GM18526 (cell line): Measurements from ENCODE around the gene KXD1.

ENCODE experiments used
- POLR2A ChIP-seq: IDR thresholded peaks from 3 replicates; pipeline ENCODE4 v1.6.1; 2011; ENCODE audit not compliant: insufficient read length; ENCODE audit errors: extremely low read depth

Gene KXD1

DNA sequence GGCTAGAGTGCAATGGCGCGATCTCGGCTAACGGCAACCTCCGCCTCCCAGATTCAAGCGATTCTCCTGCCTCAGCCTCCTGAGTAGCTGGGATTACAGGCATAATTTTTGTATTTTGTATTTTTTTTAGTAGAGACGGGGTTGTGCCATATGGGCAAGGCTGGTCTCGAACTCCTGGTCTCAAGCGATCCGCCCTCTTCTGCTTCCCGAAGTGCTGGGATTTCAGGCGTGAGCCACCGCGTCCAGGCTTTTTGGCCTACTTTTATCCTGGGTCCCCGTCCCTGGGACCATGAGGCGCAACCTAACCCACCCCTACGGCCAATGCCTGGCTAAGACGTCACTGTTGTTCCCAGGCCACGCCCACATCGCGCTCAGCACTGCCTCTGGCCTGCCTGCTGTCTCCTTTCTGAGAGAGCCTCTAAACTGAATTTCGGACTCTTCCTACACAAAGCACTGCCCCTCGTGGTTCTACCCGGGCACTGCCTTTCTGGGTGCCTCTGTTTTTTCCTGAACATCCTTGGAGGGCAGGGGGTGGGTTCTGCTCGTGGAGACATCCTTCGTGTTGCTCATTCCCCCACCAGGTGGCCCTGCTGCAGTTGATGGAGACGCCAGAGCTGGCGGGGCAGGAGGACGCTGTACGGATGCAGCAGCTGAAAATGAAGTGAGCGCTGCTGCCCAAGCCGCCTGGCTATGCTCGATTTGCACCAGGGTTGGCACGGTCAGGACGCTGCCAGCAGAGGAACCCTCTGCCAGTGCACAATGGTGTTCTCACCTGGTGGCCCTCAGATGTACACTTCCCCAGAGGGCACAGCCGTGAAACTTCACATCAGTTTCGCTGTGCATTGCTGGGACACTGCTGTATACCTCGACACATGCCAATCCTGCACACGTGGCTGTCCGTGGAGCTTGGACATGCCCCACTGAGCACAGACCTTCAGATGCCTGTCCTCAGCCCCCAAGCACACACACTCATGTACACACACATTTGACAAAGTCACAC lies 32.9 kb downstream of the KXD1 start:
- no peak for TF ChIP-seq POLR2A

DNA sequence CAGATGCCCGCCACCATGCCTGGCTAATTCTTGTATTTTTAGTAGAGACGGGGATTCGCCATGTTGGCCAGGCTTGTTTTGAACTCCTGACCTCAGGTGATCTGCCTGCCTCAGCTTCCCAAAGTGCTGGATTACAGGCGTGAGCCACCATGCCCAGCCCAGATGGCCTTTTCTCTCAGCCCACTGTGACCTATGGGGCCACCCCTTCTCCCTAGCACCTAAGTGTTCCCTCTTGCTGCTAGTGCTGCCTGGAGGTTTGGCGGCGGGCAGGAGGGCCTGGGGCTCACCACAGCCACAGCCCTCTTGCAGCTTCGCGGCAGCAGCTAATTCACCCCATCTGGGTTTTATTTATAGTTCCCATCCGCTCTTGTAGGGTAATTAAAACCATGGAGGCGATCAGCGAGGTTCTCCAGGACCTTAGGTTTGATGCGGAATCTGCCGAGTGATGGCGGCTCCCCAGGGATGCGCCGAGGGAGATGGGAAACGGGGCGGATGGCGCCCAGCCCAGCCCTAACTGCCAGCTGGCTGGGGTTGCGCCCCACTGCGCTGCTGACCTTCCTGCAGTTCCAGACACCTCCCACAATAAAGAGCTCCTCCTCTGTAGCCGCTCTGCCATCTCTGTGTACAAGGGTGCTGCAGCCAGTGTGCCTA lies 34.2 kb downstream of the KXD1 start:
- no peak for TF ChIP-seq POLR2A

DNA sequence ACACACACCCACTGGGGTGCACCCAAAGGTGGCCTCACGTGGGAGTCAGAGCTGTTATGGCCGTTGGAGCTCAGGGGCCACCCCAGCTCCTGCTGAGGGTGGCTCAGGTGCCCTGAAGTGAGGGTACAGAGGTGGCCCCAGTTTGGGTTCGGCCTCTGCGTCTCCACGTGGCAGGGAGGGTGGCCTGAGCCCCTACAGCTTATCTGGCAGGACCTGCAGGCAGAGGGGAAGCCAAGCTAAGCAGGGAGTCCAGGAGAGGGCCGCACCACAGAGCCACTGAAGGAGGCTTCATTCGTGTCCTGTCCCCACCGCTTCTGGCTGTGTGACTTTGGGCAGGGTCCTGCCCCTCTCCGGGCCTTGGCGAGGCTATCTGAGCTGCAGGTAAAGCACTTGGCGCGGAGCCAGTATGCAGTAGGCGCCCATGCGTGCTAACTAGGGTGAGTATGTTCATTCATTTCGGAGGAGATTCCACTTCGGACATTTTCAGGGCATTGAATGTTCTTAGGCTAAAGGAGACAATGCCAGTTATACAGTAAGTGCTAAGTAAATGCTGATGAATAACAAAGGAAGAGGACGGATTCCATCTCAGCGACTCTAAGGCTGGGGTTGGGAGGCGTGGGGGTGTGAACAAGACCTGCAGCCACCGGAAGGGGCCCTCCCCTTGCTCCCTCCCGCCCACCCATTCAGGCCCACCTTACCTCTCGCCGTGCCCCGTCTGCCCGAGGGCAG lies 35.9 kb downstream of the KXD1 start:
- no peak for TF ChIP-seq POLR2A

DNA sequence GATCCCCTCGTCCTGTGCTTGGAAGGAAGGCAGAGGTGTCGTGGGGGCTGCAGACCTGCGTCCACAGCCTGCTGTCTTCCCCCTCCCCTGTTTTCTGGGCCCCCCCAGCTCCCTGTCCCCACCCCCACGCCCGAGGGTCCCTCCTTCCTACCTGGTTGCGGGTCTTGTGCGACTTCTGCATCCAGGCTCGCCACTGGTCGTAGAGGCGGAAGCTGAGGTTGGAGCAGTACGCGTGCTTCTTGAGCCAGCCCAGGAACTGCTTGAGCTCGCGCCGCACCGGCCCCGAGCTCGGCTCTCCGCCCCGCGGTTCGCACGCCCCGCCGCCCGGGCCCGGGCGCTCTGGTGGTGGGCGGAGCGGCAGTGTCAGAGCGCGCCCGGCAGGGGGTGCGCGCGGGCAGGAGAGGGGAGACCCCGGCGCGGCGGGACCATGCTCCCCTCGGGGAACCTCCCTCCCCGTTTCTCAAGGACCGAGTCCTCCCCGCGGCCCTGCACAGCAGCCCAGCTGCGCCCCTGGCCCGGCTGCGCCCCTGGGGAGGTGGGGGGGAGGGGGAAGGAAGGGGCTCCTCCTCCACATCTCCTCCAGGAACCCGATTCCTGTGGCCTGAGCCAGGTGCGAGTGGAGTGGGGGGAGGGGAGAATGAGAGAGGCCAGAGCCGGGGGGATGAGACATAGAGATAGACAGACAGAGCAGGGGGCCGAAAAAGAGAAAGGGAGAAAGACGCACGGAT lies 36.6 kb downstream of the KXD1 start:
- no peak for TF ChIP-seq POLR2A

DNA sequence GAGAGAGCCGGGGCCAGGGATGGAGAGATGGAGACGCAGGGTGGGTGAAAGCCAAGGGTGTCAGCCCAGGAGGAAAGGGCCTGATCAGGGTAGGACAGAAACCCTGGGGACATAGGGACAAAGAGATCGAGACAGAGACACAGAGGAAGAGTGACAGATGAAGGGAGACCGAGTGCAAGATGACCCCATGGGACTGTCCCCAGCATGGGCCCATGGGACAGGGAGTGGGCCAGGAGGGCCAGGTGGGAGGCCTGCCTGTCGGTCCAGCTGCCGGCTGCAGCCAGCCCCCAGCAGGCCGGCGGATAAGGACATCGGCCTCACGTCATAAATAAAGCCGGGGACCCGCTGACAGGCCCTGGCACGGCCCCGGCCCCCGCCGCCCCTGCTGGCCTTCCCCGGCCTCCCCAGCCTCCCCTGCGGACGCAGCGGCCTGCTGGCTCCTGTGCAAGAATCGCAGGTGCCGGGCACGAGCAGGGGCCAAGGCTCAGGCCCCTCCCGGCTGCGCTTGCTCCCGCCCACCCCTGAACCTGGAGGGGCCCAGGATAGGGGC lies 37.2 kb downstream of the KXD1 start:
- TF ChIP-seq POLR2A, result no peak

DNA sequence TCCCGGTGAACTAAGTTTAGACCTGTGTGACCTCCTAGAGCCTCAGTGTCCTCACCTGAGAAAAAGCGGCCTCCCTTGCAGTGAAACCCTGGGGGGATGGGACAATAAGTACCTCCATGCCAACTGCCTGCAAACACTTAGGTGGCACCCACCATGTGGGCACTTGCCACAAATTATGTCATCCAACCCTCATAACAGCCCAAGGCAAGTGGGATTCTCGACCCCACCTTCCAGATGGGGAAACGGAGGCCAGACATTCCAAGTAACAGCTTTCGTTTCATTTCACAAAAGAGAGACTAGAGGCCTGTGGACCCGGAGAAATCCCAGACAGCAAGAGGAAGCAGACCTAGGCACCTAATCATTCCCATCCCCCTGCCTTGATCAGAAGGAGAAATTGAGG lies 37.8 kb downstream of the KXD1 start:
- no peak for TF ChIP-seq POLR2A

DNA sequence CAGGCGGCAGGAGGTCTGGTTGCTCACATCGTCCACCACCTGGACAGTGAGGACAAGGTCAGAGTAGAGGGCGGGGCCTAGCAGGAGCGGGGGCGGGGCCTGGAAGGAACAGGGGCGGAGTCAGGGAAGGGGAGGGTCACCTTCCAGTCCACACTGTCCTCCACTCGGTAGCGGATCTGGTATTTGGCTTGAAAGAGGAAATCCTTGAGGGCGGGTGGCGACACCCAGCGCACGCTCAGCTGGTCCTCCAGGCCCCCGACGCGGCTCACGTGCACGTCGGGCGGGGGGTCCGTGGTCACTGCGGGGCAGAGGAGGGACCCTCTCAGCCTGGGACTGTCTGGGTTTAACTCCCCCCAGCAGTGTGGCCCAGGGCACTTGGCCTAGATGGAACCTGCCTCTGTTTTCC lies 39.1 kb downstream of the KXD1 start:
- no peak for TF ChIP-seq POLR2A

DNA sequence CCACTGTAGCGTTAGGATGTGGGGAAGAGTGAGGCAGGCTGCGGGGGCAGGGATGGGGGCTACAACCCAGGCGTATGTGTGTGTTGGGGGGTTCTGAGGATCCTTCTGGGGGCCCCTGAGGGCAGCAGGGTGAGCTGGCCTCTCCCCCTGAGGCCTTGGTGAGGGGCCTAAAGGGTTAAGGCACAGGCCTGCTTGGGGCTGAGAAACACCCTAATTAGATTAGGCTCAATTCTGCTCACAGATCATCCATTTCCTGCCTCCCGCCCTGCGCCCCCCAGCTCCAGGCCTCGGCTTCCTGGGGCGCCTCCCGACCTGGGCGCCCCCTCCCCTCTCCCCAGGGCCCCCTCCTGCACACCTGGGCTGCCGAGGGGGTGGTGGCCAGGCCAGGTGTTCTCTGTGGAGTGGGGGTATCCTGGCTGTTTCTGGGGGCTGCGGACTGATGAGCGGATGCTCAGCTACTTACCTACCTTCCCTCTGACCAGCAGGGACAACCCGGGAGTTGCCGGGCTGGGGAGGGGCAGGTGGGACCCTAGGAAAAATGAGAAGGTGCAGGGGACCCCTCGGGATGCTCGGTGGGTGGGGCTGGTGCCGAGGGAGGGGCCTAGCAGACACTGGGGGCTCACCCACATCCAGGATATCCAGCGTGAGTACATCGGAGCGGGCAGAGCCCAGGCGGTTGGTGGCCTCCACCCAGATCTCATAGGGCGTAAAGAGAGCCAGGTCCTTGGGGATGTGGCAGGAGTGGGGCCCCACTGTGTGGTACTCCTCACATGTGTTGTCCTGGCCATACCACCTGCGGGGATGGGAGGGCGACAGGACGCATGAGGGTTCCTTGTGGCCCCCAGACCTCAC lies 40.4 kb downstream of the KXD1 start:
- TF ChIP-seq POLR2A, result no peak

DNA sequence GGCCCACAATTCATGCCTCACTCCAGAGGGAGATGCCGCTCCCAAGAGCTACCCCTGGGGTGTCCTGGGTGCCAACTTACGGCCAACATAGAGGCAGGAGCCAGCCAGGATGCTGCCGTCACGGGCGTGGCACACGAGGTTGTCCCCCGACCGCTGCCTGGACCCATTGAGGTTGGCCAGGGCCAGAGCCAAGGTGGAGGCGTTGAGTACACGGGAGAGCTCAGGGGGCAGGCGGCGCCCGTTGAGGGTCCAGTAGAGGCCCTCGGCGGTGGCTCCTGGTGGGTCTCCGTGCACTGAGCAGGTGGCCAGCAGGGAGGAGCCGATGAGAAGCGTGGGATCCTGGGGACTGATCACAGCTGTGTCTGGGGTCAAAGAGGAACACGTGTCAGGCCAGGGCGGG lies 41.8 kb downstream of the KXD1 start:
- TF ChIP-seq POLR2A, result no peak

DNA sequence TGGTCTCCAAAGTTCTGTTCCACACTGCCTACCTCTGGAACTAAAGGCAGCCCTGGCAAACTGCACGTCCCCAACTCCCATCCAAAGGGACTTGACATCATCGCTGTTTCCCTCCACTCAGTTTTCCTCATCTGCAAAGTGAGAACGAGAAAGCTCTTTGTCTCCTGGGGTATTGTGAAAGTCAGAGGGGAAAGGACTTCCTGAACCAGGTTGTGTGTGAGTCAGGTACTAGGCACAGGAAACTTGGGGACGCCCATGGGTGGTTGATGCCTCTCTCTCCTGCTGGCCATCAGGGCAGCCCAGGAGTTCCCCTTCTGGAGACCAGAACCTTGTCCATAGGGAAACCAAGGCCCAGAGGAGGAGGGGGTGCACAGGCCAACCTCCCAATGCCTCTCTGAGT lies 44.2 kb downstream of the KXD1 start:
- TF ChIP-seq POLR2A, result no peak

DNA sequence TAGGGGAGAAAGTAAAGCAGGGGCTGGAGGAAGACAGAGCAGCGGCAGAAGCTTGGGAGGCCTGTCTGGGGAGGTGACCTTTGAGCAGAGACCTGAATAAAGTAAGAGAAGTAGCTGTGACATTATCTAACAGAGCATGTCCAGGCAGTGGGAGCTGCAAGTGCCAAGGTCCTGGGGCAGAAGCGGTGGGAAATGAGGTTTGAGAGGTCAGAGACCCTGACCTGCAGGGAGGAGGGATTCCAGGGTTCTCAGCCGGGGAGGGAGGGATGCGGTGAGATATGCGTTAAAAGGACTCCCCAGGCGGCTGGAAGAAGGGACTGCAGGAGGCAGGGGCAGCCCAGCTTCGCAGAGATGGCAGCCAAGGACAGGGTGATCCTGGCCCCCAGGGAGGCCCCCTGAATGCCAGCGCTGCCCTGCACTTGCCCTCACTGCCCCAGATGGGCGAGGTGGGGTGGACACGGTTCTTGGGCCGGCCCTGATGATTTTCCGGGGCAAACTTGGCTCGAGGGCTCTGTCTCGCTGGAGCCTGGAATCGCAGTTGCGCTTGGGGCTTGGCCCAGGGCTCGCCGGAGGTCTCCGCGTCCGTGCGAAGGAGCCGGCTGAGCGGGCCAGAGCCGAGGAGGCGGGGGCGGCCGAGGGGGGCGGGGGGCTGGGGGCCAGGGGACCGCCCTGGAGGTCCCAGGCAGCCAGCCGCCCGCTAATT lies 45.7 kb downstream of the KXD1 start:
- TF ChIP-seq POLR2A, result no peak

DNA sequence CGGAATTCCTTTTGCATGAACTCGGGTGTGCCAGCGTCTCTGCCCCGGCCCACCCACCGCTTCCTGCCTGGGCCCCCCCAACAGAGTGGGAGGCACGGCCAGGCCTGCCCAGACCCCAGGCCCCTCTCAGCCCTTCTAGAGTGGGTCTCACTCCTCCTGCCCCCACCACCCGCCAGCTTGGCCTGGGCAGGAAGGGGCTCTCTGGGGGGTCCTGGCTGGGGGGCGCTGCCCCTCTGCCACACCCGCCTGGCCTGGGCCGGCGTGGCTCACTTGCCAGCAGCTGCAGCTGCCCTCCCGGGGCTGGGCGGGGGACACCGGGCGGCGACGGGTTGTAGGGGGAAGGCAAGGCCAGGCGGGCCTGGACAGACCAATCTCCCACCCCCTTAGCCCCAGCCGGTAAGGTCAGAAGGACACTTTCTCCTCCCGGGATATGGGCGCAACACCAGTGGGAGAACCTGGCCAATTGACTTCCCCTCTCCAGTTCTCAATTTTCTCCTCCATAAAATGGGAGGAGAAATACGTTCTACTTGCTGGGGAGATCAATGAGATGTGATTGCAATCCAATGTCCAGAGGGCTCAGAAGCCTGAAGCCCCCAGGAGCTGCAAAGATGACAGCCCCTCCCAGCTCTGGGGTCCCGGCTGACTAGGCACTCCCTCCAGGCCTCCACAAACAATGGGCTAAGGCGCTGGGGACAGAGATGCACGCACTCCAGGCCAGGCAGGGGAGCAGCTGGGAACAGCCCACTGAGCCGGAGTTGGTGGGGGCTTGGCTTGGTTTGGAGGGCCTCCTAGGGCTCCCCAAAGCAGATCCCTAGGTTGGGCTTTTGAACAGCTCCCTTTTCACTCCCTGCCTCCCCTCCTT lies 46.5 kb downstream of the KXD1 start:
- no peak for TF ChIP-seq POLR2A

DNA sequence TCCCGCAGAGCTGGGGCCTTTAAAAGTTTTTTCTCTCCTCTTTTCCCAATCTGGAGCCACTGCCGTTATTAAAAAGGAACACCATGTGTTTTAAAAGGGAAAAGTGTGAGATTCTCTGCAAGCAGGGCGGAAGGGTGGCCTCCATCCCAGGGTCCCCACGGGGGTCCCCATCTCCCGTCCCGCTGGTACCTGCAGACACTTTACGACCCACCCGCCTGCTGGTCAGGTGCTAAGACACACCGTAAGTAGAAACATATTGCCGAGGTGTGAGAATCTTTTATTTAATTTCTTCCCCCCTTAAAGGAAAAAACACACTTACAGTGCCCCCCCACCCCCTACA lies 47.1 kb downstream of the KXD1 start:
- TF ChIP-seq POLR2A, result no peak

DNA sequence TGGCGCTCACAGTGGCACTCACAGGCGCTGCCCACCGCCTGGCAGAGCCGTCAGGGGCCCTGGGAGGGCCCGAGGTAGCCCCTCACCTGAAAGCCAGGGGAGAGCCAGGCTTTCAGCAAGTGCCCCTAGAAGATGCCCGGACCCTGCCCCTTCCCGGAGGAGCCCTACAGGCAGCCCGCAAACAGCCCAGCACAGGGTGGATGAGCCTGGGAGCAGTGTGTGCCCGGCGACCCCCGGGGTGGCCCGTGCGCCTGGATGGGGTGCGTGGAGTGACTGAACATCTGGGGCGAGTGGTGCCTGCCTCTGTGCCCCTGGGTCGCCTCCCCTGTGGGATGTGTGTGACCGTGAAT lies 47.5 kb downstream of the KXD1 start:
- no peak for TF ChIP-seq POLR2A
